Mesendoderm (in vitro differentiated cells): ENCODE results near the gene UGT2A3. TPM values are rescaled to one million over a fixed set of nuclear protein-coding genes. Genes with fewer than 3 reads are reported as not detected.
A peak's percentile ranks its signal among the peaks of the same experiment; 100 is the strongest.

ENCODE experiments used
- DNase-seq: peaks from one replicate; pipeline ENCODE4 v3.0.0; 2013
- H2AK5ac ChIP-seq: 2 replicates; pipeline ENCODE4 v1.6.1; 2013; ENCODE audit warnings: low read length, inconsistent platforms
- H2BK120ac ChIP-seq: 2 replicates; pipeline ENCODE4 v1.6.1; 2013; ENCODE audit warnings: low read depth, mild to moderate bottlenecking, low read length, moderate library complexity, mixed read lengths
- H2BK15ac ChIP-seq: replicated peaks from 2 replicates; pipeline ENCODE4 v1.6.1; 2013; ENCODE audit warnings: low read depth, mild to moderate bottlenecking, moderate library complexity
- H2BK5ac ChIP-seq: 2 replicates; pipeline ENCODE4 v1.6.1; 2013; ENCODE audit warnings: low read length, inconsistent platforms
- H3K18ac ChIP-seq: 2 replicates; pipeline ENCODE4 v1.6.1; 2013; ENCODE audit warnings: mild to moderate bottlenecking, low read length, mixed read lengths
- H3K23ac ChIP-seq: one replicate; pipeline ENCODE4 v1.6.1; 2013; ENCODE audit warnings: low read length
- H3K27ac ChIP-seq: 2 replicates; pipeline ENCODE4 v1.5.1; 2013; ENCODE audit warnings: low read depth, mild to moderate bottlenecking, inconsistent platforms, low read length, moderate library complexity
- H3K27me3 ChIP-seq: 2 replicates; pipeline ENCODE4 v1.6.1; 2013; ENCODE audit warnings: low read length, control low read depth, mild to moderate bottlenecking, inconsistent platforms; ENCODE audit not compliant: insufficient read depth, poor library complexity
- H3K36me3 ChIP-seq: 2 replicates; pipeline ENCODE4 v1.6.1; 2013; ENCODE audit warnings: low read length, inconsistent platforms; ENCODE audit not compliant: control insufficient read depth, insufficient read depth
- H3K4ac ChIP-seq: one replicate; pipeline ENCODE4 v1.6.1; 2013; ENCODE audit warnings: low read depth, mild to moderate bottlenecking, low read length, moderate library complexity
- H3K4me1 ChIP-seq: 2 replicates; pipeline ENCODE4 v1.6.1; 2013; ENCODE audit warnings: low read depth, low read length, inconsistent platforms; ENCODE audit not compliant: control insufficient read depth
- H3K4me2 ChIP-seq: 2 replicates; pipeline ENCODE4 v1.6.1; 2013; ENCODE audit warnings: low read length
- H3K4me3 ChIP-seq: 2 replicates; pipeline ENCODE4 v1.5.1; 2013; ENCODE audit warnings: mild to moderate bottlenecking, low read length
- H3K56ac ChIP-seq: one replicate; pipeline ENCODE4 v1.6.1; 2013; ENCODE audit warnings: low read length
- H3K79me1 ChIP-seq: 2 replicates; pipeline ENCODE4 v1.6.1; 2013; ENCODE audit warnings: low read length, inconsistent platforms
- H3K79me2 ChIP-seq: 2 replicates; pipeline ENCODE4 v1.6.1; 2013; ENCODE audit warnings: mild to moderate bottlenecking, low read length; ENCODE audit not compliant: control insufficient read depth, insufficient read depth
- H3K9ac ChIP-seq: 2 replicates; pipeline ENCODE4 v1.6.1; 2013; ENCODE audit warnings: low read length, inconsistent platforms
- H4K5ac ChIP-seq: one replicate; pipeline ENCODE4 v1.6.1; 2013; ENCODE audit warnings: low read length
- H4K8ac ChIP-seq: one replicate; pipeline ENCODE4 v1.6.1; 2013; ENCODE audit warnings: low read depth, mild to moderate bottlenecking, control low read depth, low read length, moderate library complexity
- WGBS: extraction: QIAGEN DNeasy Blood & Tissue Kit; methylation state at CpG from one replicate; pipeline ENCODE4 v1.1.7; 2013; ENCODE audit warnings: low lambda C conversion rate, missing lambda C conversion rate; ENCODE audit not compliant: insufficient coverage; ENCODE audit errors: extremely low coverage; 5-methylcytosine and 5-hydroxymethylcytosine counted together
- polyA plus RNA-seq, 2 experiments: library from polyadenylated mRNA; stranded (reverse); fragments of 200-250 nt; gene quantifications; one replicate each; pipeline ENCODE4 v1.2.3, GENCODE V29; 2013

The UGT2A3 gene
- polyA plus RNA-seq (2013, experiment 1 of 2): not detected
- polyA plus RNA-seq (2013, experiment 2 of 2): not detected

DNA sequence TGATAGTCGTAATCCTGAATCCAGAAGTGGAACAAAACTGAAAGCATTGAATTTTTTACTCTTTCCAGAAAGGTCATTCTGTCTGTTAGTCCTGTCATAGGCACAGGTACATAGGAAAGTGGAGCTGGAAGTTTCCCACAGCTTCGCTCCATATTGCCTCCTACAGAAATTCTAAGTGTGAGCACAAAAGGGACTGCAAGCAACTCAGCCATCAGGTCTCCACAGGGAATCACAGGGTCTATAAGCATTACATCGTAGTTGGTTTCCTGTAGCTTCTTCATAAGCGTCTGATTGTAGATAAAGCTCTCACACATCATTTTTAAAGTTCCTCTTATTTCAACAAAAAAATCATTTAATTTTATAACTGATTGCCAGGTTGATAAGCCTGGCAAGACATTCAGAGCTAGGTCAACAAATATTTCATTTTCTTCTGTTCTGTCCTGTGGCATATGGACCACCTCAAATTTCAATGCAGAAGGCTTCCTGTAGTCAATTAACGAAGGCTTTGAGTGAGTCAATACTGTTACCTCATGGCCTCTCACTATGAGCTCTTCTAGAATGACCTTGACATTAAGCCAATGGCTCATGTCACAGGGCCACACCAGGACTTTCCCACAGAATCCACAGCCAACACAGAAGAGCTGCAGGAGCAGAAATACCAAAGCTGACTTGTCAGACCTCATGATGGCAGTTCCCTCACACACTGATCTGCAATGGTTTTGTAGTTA lies at the start of gene UGT2A3:
Gene UGT2A3, minus strand, starts transcription at position 727 of the 728 bp plus-strand sequence. Its CDS starts 44 bp downstream, at position 683.
- DNase-seq: peak; percentile 60
- Histone ChIP-seq H4K5ac (no peak within 1 kb of the TSS), H3K9ac (no peak within 1 kb of the TSS), H3K4ac (no peak within 1 kb of the TSS), H3K79me1 (no peaks in the 10 kb centered on the region), H2AK5ac (no peak within 1 kb of the TSS), H3K79me2 (no peaks in the 10 kb centered on the region), H2BK15ac (no peak within 1 kb of the TSS), H2BK5ac (no peak within 1 kb of the TSS), H3K36me3 (no peaks in the 10 kb centered on the region), H3K4me3 (no peak within 1 kb of the TSS), H3K27me3 (no peaks in the 10 kb centered on the region), H3K56ac (no peak within 1 kb of the TSS), H3K23ac (no peak within 1 kb of the TSS), H4K8ac (no peak within 1 kb of the TSS), H3K27ac (no peak within 1 kb of the TSS), H2BK120ac (no peak within 1 kb of the TSS), H3K18ac (no peak within 1 kb of the TSS), H3K4me2 (no peak within 1 kb of the TSS), H3K4me1 (no peaks in the 10 kb centered on the region)
- no CpG with 5 or more reads among the region's 5 CpGs for WGBS

DNA sequence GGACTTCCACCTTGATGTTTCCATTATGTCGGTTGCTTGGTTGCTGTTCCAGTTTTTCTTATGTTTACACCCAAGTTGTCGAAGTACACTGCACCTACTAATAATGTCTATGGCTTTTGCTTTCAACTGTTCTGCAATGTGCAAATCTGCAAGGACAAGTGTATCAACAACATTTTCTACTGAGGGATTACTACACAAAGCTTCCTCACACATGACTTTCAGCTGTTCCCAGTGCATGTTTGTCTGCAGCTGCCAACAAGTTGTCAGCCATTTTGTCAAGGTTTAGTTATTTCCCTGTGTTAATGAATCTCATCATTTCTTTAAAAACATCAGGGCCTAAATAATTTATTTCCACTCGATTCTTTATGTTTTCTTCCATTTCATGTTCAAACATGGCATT lies 45.4 kb upstream of the UGT2A3 start:
- no peak overlapping the region for H3K4me3 ChIP-seq
- no peak overlapping the region for H2BK15ac ChIP-seq
- no peaks in the 10 kb centered on the region for H3K79me2 ChIP-seq
- no peak overlapping the region for H3K23ac ChIP-seq
- H3K4me2 ChIP-seq: no peak overlapping the region
- no peak overlapping the region for H3K4ac ChIP-seq
- no peaks in the 10 kb centered on the region for H3K79me1 ChIP-seq
- H3K18ac ChIP-seq: no peak overlapping the region
- no peak overlapping the region for H4K8ac ChIP-seq
- no peak overlapping the region for H2AK5ac ChIP-seq
- no peak overlapping the region for H3K27ac ChIP-seq
- H3K27me3 ChIP-seq: no peaks in the 10 kb centered on the region
- no peak overlapping the region for H3K56ac ChIP-seq
- DNase-seq: no peak
- H3K4me1 ChIP-seq: no peaks in the 10 kb centered on the region
- no CpG with 5 or more reads among the region's 3 CpGs for WGBS
- H2BK120ac ChIP-seq: no peak overlapping the region
- H3K9ac ChIP-seq: no peak overlapping the region
- no peak overlapping the region for H2BK5ac ChIP-seq
- H3K36me3 ChIP-seq: no peaks in the 10 kb centered on the region
- no peak overlapping the region for H4K5ac ChIP-seq

DNA sequence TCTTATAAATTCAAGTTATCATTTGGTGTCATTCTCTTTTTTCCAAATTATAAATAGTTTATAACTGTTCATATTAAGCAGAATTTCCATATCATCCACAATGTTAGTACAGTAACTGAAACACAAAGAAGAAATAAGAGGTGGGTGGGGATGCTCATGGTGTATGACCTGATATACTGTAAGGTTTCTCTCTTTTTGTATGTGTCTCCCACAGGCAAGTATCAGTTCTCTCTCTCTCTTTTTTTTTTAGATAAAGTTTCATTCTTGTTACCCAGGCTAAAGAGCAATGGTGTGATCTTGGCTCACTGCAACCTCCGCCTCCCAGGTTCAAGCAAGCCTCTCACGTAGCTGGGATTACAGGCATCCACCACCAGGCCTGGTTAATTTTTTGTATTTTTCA lies 43.7 kb upstream of the UGT2A3 start:
- no peak overlapping the region for H2BK120ac ChIP-seq
- H3K23ac ChIP-seq: no peak overlapping the region
- H3K79me1 ChIP-seq: no peaks in the 10 kb centered on the region
- no CpG with 5 or more reads among the region's 2 CpGs for WGBS
- no peak overlapping the region for H3K9ac ChIP-seq
- no peak overlapping the region for H3K27ac ChIP-seq
- no peak overlapping the region for H4K5ac ChIP-seq
- no peak overlapping the region for H3K4me2 ChIP-seq
- H2BK5ac ChIP-seq: no peak overlapping the region
- H3K4ac ChIP-seq: no peak overlapping the region
- H2AK5ac ChIP-seq: no peak overlapping the region
- H3K27me3 ChIP-seq: no peaks in the 10 kb centered on the region
- H3K36me3 ChIP-seq: no peaks in the 10 kb centered on the region
- no peak overlapping the region for H3K4me3 ChIP-seq
- H2BK15ac ChIP-seq: no peak overlapping the region
- H3K79me2 ChIP-seq: no peaks in the 10 kb centered on the region
- H3K56ac ChIP-seq: no peak overlapping the region
- no peak overlapping the region for H4K8ac ChIP-seq
- no peaks in the 10 kb centered on the region for H3K4me1 ChIP-seq
- H3K18ac ChIP-seq: no peak overlapping the region
- DNase-seq: no peak

DNA sequence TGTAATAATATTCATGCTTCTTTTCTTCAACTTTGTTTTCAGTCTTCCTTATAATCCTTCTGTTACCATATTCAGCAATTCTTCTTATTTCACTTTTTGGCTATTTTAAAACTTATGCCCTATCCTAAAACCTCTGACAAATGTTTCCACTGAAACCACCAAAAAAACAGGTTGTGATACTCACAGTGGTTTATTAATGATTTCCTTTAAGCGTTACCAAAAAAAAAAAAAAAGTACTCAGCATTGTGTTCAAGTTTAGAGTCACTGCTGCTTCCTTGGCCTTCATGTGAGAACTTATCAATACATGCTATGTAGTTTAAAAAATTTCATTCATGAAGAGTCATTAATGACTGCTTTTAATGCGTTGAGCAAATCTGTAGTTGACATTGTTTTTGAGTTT lies 35.4 kb upstream of the UGT2A3 start:
- no peak overlapping the region for H3K4me3 ChIP-seq
- H3K27me3 ChIP-seq: no peaks in the 10 kb centered on the region
- no peak for DNase-seq
- no peak overlapping the region for H3K23ac ChIP-seq
- WGBS: no CpG with 5 or more reads among the region's 2 CpGs
- H2BK120ac ChIP-seq: no peak overlapping the region
- H2AK5ac ChIP-seq: no peak overlapping the region
- H2BK15ac ChIP-seq: no peak overlapping the region
- H3K9ac ChIP-seq: no peak overlapping the region
- no peak overlapping the region for H4K8ac ChIP-seq
- no peak overlapping the region for H3K27ac ChIP-seq
- H3K4me1 ChIP-seq: no peaks in the 10 kb centered on the region
- H3K18ac ChIP-seq: no peak overlapping the region
- no peaks in the 10 kb centered on the region for H3K79me1 ChIP-seq
- no peak overlapping the region for H3K4ac ChIP-seq
- H3K56ac ChIP-seq: no peak overlapping the region
- no peaks in the 10 kb centered on the region for H3K36me3 ChIP-seq
- no peaks in the 10 kb centered on the region for H3K79me2 ChIP-seq
- H3K4me2 ChIP-seq: no peak overlapping the region
- no peak overlapping the region for H4K5ac ChIP-seq
- H2BK5ac ChIP-seq: no peak overlapping the region

GRCh38 chr4:68985442-68985841 lies 33.8 kb upstream of the UGT2A3 start:
- H3K4ac ChIP-seq: no peak overlapping the region
- no peak overlapping the region for H2BK15ac ChIP-seq
- H2BK5ac ChIP-seq: no peak overlapping the region
- H3K23ac ChIP-seq: no peak overlapping the region
- no peak overlapping the region for H4K5ac ChIP-seq
- H3K79me2 ChIP-seq: no peaks in the 10 kb centered on the region
- no peak overlapping the region for H3K4me2 ChIP-seq
- H3K4me1 ChIP-seq: no peaks in the 10 kb centered on the region
- DNase-seq: no peak
- no peak overlapping the region for H2AK5ac ChIP-seq
- no peak overlapping the region for H2BK120ac ChIP-seq
- H3K79me1 ChIP-seq: no peaks in the 10 kb centered on the region
- H3K27ac ChIP-seq: no peak overlapping the region
- H3K27me3 ChIP-seq: no peaks in the 10 kb centered on the region
- H3K18ac ChIP-seq: no peak overlapping the region
- no peak overlapping the region for H3K4me3 ChIP-seq
- H3K56ac ChIP-seq: no peak overlapping the region
- no peaks in the 10 kb centered on the region for H3K36me3 ChIP-seq
- no peak overlapping the region for H4K8ac ChIP-seq
- no peak overlapping the region for H3K9ac ChIP-seq
- 100% methylated on average over 1 of the region's 1 CpG for WGBS

GRCh38 chr4:68984947-68985346 lies 33.3 kb upstream of the UGT2A3 start:
- no peaks in the 10 kb centered on the region for H3K79me1 ChIP-seq
- no peak for DNase-seq
- no peak overlapping the region for H2AK5ac ChIP-seq
- no peaks in the 10 kb centered on the region for H3K27me3 ChIP-seq
- H4K8ac ChIP-seq: no peak overlapping the region
- no peak overlapping the region for H2BK15ac ChIP-seq
- H3K23ac ChIP-seq: no peak overlapping the region
- no peaks in the 10 kb centered on the region for H3K79me2 ChIP-seq
- no peaks in the 10 kb centered on the region for H3K4me1 ChIP-seq
- H3K4ac ChIP-seq: no peak overlapping the region
- H3K9ac ChIP-seq: no peak overlapping the region
- H3K27ac ChIP-seq: no peak overlapping the region
- H4K5ac ChIP-seq: no peak overlapping the region
- H2BK120ac ChIP-seq: no peak overlapping the region
- H3K18ac ChIP-seq: no peak overlapping the region
- no peak overlapping the region for H3K56ac ChIP-seq
- H3K4me3 ChIP-seq: no peak overlapping the region
- WGBS: no CpG with 5 or more reads among the region's 2 CpGs
- no peak overlapping the region for H3K4me2 ChIP-seq
- H2BK5ac ChIP-seq: no peak overlapping the region
- no peaks in the 10 kb centered on the region for H3K36me3 ChIP-seq
